Measurements from ENCODE around the gene SLC26A1. TPM values are rescaled to one million over a fixed set of nuclear protein-coding genes. Genes with fewer than 3 reads are reported as not detected.

SLC26A1 gene
- total and polyA plus RNA-seq, 8 donors: 0.28 to 1.7 (median 0.66) TPM

- Histone ChIP-seq H3K4me1 (peaks cover 10 to 22% (median 17%) of the 10 kb centered on the region in 3 donors), H3K9me3 (no peaks in the 10 kb centered on the region), H3K36me3 (no peaks in the 10 kb centered on the region), H3K27ac (peak within 1 kb of the TSS; percentile 36 to 72 (median 48)), H3K27me3 (no peaks in the 10 kb centered on the region), H3K4me3 (peak within 1 kb of the TSS; percentile 48 to 82 (median 72))
- FAIRE-seq (no peak), ATAC-seq (peak; percentile 80 to 86 (median 84)), DNase-seq (peak; percentile 74 to 92 (median 81))
- 1% methylated on average over 61 to 69 of the region's 69 CpGs for WGBS, 2 donors
- peak in 1 of 4 donors; percentile 10 for TF ChIP-seq CTCF (IDR thresholded peaks at IDR 0.05)
- intact Hi-C loops (cut with DNase I): no loop called here
These were observed 6.2 kb downstream of the SLC26A1 start, which contains the start of gene IDUA for GRCh38 chr4:986879-987623. TSS of gene IDUA (plus strand) at chr4:987044. CDS start at chr4:987085, 41 bp downstream.

DNA sequence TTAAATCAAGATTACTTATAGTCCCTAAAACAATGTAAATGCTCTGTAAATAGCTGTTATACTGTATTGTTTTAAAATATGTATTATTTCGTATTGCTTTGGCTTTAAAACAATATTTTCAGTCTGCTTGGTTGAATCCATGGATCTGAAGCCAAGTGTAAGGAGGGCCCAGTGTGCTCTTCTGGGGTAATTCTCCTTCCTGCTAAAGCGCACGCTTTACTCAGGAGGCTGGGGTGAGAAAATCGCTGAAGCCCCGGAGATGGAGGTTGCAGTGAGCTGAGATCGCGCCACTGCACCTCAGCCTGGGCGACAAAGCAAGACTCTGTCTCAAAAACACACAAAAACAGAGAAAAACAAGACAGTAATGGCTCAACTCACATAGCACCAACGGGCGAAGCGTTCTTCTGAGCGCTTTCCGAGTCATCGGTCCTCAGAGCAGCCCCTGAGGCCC lies 6.8 kb downstream of the SLC26A1 start:
- H3K36me3 ChIP-seq: no peaks in the 10 kb centered on the region
- peaks cover 6 to 18% (median 14%) of the 10 kb centered on the region in 3 donors for H3K4me1 ChIP-seq
- intact Hi-C loops (cut with DNase I): no loop called here
- WGBS, 2 donors: 1 to 3% methylated on average over 14 of the region's 14 CpGs
- no peak for TF ChIP-seq CTCF (IDR thresholded peaks at IDR 0.05)
- H3K4me3 ChIP-seq: peak overlapping the region; percentile 48 to 82 (median 72)
- no peaks in the 10 kb centered on the region for H3K27me3 ChIP-seq
- ATAC-seq (peak; percentile 3 to 29 (median 16)), DNase-seq (no peak), FAIRE-seq (no peak)
- no peaks in the 10 kb centered on the region for H3K9me3 ChIP-seq
- peak overlapping the region; percentile 36 to 72 (median 48) for H3K27ac ChIP-seq

DNA sequence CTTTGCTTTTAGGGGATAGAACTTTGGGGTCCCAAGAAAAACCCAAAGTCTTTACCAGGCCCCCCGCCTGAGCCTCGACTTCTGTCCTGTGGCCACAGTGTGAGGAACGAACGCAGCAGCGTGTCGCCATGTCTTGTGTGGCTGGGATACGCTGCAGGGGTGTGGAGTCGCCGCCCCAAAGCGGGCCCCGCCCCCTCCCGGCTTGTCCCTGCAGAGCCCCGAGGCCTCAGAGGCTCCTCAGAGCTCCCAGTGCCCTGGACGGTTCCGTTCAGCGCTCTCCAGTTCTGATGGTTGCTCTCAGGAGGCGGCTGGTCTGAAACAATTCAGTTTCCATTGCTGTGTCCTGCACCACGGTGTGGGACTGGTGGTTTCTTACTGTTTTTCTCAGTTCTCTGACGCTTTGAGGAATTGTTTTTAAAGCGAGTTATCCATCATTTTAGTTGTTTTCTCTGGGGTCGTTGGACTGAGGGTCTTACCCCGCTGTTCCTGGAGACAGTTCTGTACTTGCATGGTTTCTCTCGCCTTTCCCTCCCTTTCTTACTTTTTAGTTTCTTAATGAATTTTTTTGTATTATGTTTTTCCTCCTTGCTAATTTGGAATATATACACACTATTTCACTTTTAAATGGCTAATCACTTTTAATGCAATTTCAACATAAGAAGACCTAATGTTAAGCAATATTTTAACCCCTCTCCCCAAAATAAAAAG lies 7.9 kb downstream of the SLC26A1 start:
- DNase-seq (peak; percentile 74 to 92 (median 83)), ATAC-seq (peak; percentile 76 to 84 (median 82)), FAIRE-seq (no peak)
- intact Hi-C loops (cut with DNase I): no loop called here
- peaks cover 6 to 18% (median 14%) of the 10 kb centered on the region in 3 donors for H3K4me1 ChIP-seq
- no peaks in the 10 kb centered on the region for H3K9me3 ChIP-seq
- 30 to 37% methylated on average over 23 of the region's 23 CpGs for WGBS, 2 donors
- H3K4me3 ChIP-seq: peak overlapping the region in 2 of 4 donors; percentile 22 to 43
- TF ChIP-seq CTCF (IDR thresholded peaks at IDR 0.05): no peak
- H3K36me3 ChIP-seq: no peaks in the 10 kb centered on the region
- no peaks in the 10 kb centered on the region for H3K27me3 ChIP-seq
- peak overlapping the region in 2 of 4 donors; percentile 8 to 34 for H3K27ac ChIP-seq

- DNase-seq (peak in 1 of 6 donors; percentile 10), FAIRE-seq (no peak), ATAC-seq (peak in 2 of 4 donors; percentile 7 to 8)
- H3K27ac ChIP-seq: peak overlapping the region in 2 of 4 donors; percentile 8 to 34
- no peak for TF ChIP-seq CTCF (IDR thresholded peaks at IDR 0.05)
- intact Hi-C loops (cut with DNase I): no loop called here
- H3K27me3 ChIP-seq: no peaks in the 10 kb centered on the region
- peaks cover 6 to 18% (median 14%) of the 10 kb centered on the region in 3 donors for H3K4me1 ChIP-seq
- peak overlapping the region in 2 of 4 donors; percentile 22 to 43 for H3K4me3 ChIP-seq
- WGBS, 2 donors: 60 to 65% methylated on average over 15 of the region's 15 CpGs
- H3K36me3 ChIP-seq: no peaks in the 10 kb centered on the region
- H3K9me3 ChIP-seq: no peaks in the 10 kb centered on the region
These were observed 8.7 kb downstream of the SLC26A1 start for GRCh38 chr4:984336-985054.
